Ascending aorta (tissue), 2 donors: ENCODE measurements around the gene SCIN. TPM values are rescaled to one million over a fixed set of nuclear protein-coding genes. Genes with fewer than 3 reads are reported as not detected.

Experiments used
- DNase-seq, 2 donors: peaks; one replicate each; pipeline ENCODE4 v3.0.0-alpha.2; 2019; ENCODE audit warnings: low spot score in 2 of 2
- H3K27ac ChIP-seq, 2 donors: fragments of 200-600 bp; sonication (generic); one replicate each; pipeline ENCODE4 v1.5.1; 2016 to 2017; ENCODE audit warnings: mild to moderate bottlenecking in 1 of 2
- H3K27me3 ChIP-seq: fragments of 200-600 bp; sonication (generic); one replicate; pipeline ENCODE4 v1.5.1; 2017
- H3K36me3 ChIP-seq, 2 donors: fragments of 200-600 bp; sonication (generic); one replicate each; pipeline ENCODE4 v1.5.1; 2016
- H3K4me1 ChIP-seq, 2 donors: fragments of 200-600 bp; sonication (generic); one replicate each; pipeline ENCODE4 v1.5.1; 2016 to 2017; ENCODE audit warnings: mild to moderate bottlenecking in 1 of 2
- H3K4me3 ChIP-seq, 2 donors: fragments of 200-600 bp; sonication (generic); one replicate each; pipeline ENCODE4 v1.5.1; 2016 to 2017; ENCODE audit warnings: mild to moderate bottlenecking in 1 of 2
- H3K9me3 ChIP-seq, 2 donors: fragments of 200-600 bp; sonication (generic); one replicate each; pipeline ENCODE4 v1.5.1; 2016
- CTCF ChIP-seq, 3 experiments: fragments of 200-600 bp in 2 of 3; fragments of 450-650 bp in 1 of 3; sonication (generic) in 2 of 3; IDR thresholded peaks; one replicate each; pipeline ENCODE4 v1.5.1; 2016 to 2019; ENCODE audit warnings: antibody characterized with exemption in 3 of 3, mild to moderate bottlenecking in 1 of 3, moderate library complexity in 1 of 3
- intact Hi-C: fragments of 100-400 bp; cut with DNase I; formaldehyde crosslinking; loops from one replicate; pipeline ENCODE4 v1.15.1; 2023
- total RNA-seq: library from RNA; depleted of rRNA; stranded (reverse); fragments of >200 nt; gene quantifications from one replicate; pipeline ENCODE4 v1.1.0, GENCODE V29; 2016

The SCIN gene
- total RNA-seq, 1 donor from 2014 or later: not detected

GRCh38 chr7:12706900-12707536 lies 136.5 kb downstream of the SCIN start:
- H3K27ac ChIP-seq: no peak overlapping the region
- TF ChIP-seq CTCF (IDR thresholded peaks at IDR 0.05): no peak
- no peaks in the 10 kb centered on the region for H3K4me1 ChIP-seq
- no peaks in the 10 kb centered on the region for H3K9me3 ChIP-seq
- H3K4me3 ChIP-seq: no peak overlapping the region
- intact Hi-C loops: no loop called here
- no peaks in the 10 kb centered on the region for H3K27me3 ChIP-seq
- H3K36me3 ChIP-seq: no peaks in the 10 kb centered on the region
- DNase-seq: no peak

GRCh38 chr7:12708314-12708713 lies 137.8 kb downstream of the SCIN start:
- intact Hi-C loops: no loop called here
- no peak overlapping the region for H3K27ac ChIP-seq
- TF ChIP-seq CTCF (IDR thresholded peaks at IDR 0.05): no peak
- no peak overlapping the region for H3K4me3 ChIP-seq
- DNase-seq: no peak
- no peaks in the 10 kb centered on the region for H3K36me3 ChIP-seq
- no peaks in the 10 kb centered on the region for H3K27me3 ChIP-seq
- H3K9me3 ChIP-seq: no peaks in the 10 kb centered on the region
- H3K4me1 ChIP-seq: no peaks in the 10 kb centered on the region

Other genes with a start within 250 kb of the SCIN start
- not detected for gene VWDE, start 166.9 kb upstream of the SCIN start, total RNA-seq
- gene ARL4A, start 116.9 kb downstream of the SCIN start, total RNA-seq: 55.5 TPM